Caco-2 (cell line): ENCODE results near the gene CLSTN1. TPM values are rescaled to one million over a fixed set of nuclear protein-coding genes. Genes with fewer than 3 reads are reported as not detected.

Experiments
- BruUV-seq: library from RNA; stranded (reverse); fragments of 400-500 nt; replicated peaks from 2 replicates; lab custom pipeline; 2021; lab: Mats Ljungman, UMichigan
- CTCF ChIA-PET: fragments of 300-600 bp; sonication (Branson Sonifier 250); formaldehyde crosslinking; loops from one replicate; lab custom pipeline; 2022; ENCODE audit warnings: antibody characterized with exemption; lab: Charles Lee
- POLR2A ChIA-PET: fragments of 300-600 bp; sonication (Branson Sonifier 250); formaldehyde crosslinking; loops from one replicate; lab custom pipeline; 2022; ENCODE audit warnings: antibody characterized with exemption; lab: Charles Lee
- DNase-seq, 2 experiments: peaks; one replicate each; pipeline versions ENCODE4 v3.0.0 to v3.0.0-alpha.2; 2020 to 2022
- H3K27me3 ChIP-seq: replicated peaks from 2 replicates; pipeline ENCODE4 v1.6.0; 2011; ENCODE audit warnings: low read length; ENCODE audit not compliant: control insufficient read depth, insufficient read depth
- H3K36me3 ChIP-seq: 2 replicates; pipeline ENCODE4 v1.5.1; 2011; ENCODE audit warnings: low read length; ENCODE audit not compliant: control insufficient read depth, insufficient read depth
- H3K4me1 ChIP-seq: fragments of 250-450 bp; sonication (Bioruptor Pico); 2 replicates; pipeline ENCODE4 v1.5.1; 2020; ENCODE audit warnings: mild to moderate bottlenecking
- H3K4me3 ChIP-seq: 2 replicates; pipeline ENCODE4 v1.5.1; 2011; ENCODE audit warnings: low read depth, mild to moderate bottlenecking, control low read depth, low read length
- H3K9me3 ChIP-seq: fragments of 250-450 bp; sonication (Bioruptor Pico); 2 replicates; pipeline ENCODE4 v1.5.1; 2020; ENCODE audit warnings: mild to moderate bottlenecking, moderate library complexity
- H3K27ac Mint-ChIP-seq: one replicate; pipeline ENCODE4 v1.8.0; 2022; ENCODE audit warnings: mixed read lengths; ENCODE audit not compliant: unreplicated experiment
- H3K27me3 Mint-ChIP-seq: one replicate; pipeline ENCODE4 v1.8.0; 2022; ENCODE audit warnings: mixed read lengths; ENCODE audit not compliant: insufficient read depth, unreplicated experiment
- H3K36me3 Mint-ChIP-seq: one replicate; pipeline ENCODE4 v1.8.0; 2022; ENCODE audit warnings: mild to moderate bottlenecking, mixed read lengths; ENCODE audit not compliant: insufficient read depth, unreplicated experiment
- H3K4me1 Mint-ChIP-seq: one replicate; pipeline ENCODE4 v1.8.0; 2022; ENCODE audit warnings: low read depth, mixed read lengths; ENCODE audit not compliant: unreplicated experiment
- H3K4me3 Mint-ChIP-seq: one replicate; pipeline ENCODE4 v1.8.0; 2022; ENCODE audit warnings: mild to moderate bottlenecking, moderate library complexity, mixed read lengths; ENCODE audit not compliant: unreplicated experiment
- H3K9me3 Mint-ChIP-seq: one replicate; pipeline ENCODE4 v1.8.0; 2022; ENCODE audit warnings: mixed read lengths; ENCODE audit not compliant: unreplicated experiment
- intact Hi-C: fragments of 100-400 bp; cut with micrococcal nuclease; formaldehyde crosslinking; loops from one replicate; pipeline ENCODE4 v1.10.0; 2022; ENCODE audit not compliant: unreplicated experiment
- total RNA-seq: library from RNA; stranded (reverse); gene quantifications from 2 replicates; pipeline ENCODE4 v1.2.3, GENCODE V29; 2022
- TF ChIP-seq, protein P1 (sequence below), 2 experiments: fragments of 200-600 bp in 1 of 2; IDR thresholded peaks; 1 replicate in 1 of 2; 2 replicates in 1 of 2; pipeline versions ENCODE4 v1.5.1 to v1.8.0; 2011 to 2022; ENCODE audit warnings: antibody characterized with exemption in 1 of 2, control low read depth in 1 of 2, inconsistent platforms in 1 of 2, low read depth in 1 of 2, low read length in 1 of 2, mild to moderate bottlenecking in 1 of 2, moderate library complexity in 1 of 2; ENCODE audit not compliant: insufficient read depth in 1 of 2, severe bottlenecking in 1 of 2, unreplicated experiment in 1 of 2

Gene CLSTN1
- total RNA-seq, 1 experiment from 2014 or later, result 102 TPM

DNA sequence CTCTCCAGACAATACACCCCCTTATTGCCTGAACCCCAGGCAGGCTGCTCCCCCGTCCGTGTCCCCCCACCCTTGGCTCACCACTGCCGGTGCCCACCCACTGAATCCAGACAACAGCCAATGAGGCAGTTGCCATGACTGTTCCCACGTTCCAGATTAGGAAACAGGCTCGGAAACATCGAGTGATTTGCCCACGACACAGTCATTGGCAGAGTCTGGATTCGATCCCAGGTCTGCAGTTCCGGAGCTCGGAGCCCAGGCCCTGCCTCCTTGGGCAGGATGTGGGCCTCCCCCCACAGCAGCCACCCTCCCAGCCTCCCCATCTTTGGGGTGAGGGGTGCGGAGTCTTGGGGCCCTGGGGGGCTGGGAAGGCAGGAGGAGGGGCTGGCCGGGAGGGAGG lies 20.3 kb upstream of the CLSTN1 start:
- H3K27ac Mint-ChIP-seq, result no peak overlapping the region
- CTCF ChIA-PET, result no interaction called here

GRCh38 chr1:9843576-9843945 lies 19.8 kb upstream of the CLSTN1 start:
- no peak for DNase-seq
- H3K36me3 Mint-ChIP-seq, result no peaks in the 10 kb centered on the region
- Histone ChIP-seq H3K27me3 (no peaks in the 10 kb centered on the region), H3K4me3 (no peak overlapping the region), H3K4me1 (no peaks in the 10 kb centered on the region), H3K36me3 (no peaks in the 10 kb centered on the region), H3K9me3 (no peaks in the 10 kb centered on the region)
- intact Hi-C loops, result no loop called here
- TF ChIP-seq, protein P1, sequence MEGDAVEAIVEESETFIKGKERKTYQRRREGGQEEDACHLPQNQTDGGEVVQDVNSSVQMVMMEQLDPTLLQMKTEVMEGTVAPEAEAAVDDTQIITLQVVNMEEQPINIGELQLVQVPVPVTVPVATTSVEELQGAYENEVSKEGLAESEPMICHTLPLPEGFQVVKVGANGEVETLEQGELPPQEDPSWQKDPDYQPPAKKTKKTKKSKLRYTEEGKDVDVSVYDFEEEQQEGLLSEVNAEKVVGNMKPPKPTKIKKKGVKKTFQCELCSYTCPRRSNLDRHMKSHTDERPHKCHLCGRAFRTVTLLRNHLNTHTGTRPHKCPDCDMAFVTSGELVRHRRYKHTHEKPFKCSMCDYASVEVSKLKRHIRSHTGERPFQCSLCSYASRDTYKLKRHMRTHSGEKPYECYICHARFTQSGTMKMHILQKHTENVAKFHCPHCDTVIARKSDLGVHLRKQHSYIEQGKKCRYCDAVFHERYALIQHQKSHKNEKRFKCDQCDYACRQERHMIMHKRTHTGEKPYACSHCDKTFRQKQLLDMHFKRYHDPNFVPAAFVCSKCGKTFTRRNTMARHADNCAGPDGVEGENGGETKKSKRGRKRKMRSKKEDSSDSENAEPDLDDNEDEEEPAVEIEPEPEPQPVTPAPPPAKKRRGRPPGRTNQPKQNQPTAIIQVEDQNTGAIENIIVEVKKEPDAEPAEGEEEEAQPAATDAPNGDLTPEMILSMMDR (IDR thresholded peaks at IDR 0.05; ENCODE audit: insufficient read depth in 1 of 2, low read depth in 1 of 2, low read length in 1 of 2, severe bottlenecking in 1 of 2, unreplicated experiment in 1 of 2), result no peak
- no peaks in the 10 kb centered on the region for H3K9me3 Mint-ChIP-seq
- peaks cover 3% of the 10 kb centered on the region for H3K27me3 Mint-ChIP-seq
- no peak overlapping the region for H3K4me3 Mint-ChIP-seq
- ChIA-PET CTCF (no interaction called here), POLR2A (interaction anchor here (0.6 kb wide), 1 partner anchor 100 kb away, joined by 5 read pairs; no protein-coding TSS in a partner anchor)
- BruUV-seq, result no TSS peak
- no peak overlapping the region for H3K27ac Mint-ChIP-seq
- no peaks in the 10 kb centered on the region for H3K4me1 Mint-ChIP-seq

More for the DNA sequence above, 20.3 kb upstream of the CLSTN1 start:
- no peak overlapping the region for H3K4me3 ChIP-seq
- H3K36me3 ChIP-seq, result no peaks in the 10 kb centered on the region
- H3K4me1 Mint-ChIP-seq, result no peaks in the 10 kb centered on the region
- no peaks in the 10 kb centered on the region for H3K9me3 Mint-ChIP-seq
- H3K4me1 ChIP-seq, result no peaks in the 10 kb centered on the region
- BruUV-seq, result no TSS peak
- POLR2A ChIA-PET, result no interaction called here
- DNase-seq, result no peak
- no peak overlapping the region for H3K4me3 Mint-ChIP-seq
- intact Hi-C loops, result no loop called here
- peaks cover 2% of the 10 kb centered on the region for H3K27me3 Mint-ChIP-seq
- TF ChIP-seq, protein P1 (IDR thresholded peaks at IDR 0.05; ENCODE audit: insufficient read depth in 1 of 2, low read depth in 1 of 2, low read length in 1 of 2, severe bottlenecking in 1 of 2, unreplicated experiment in 1 of 2), result no peak
- no peaks in the 10 kb centered on the region for H3K27me3 ChIP-seq
- H3K9me3 ChIP-seq, result no peaks in the 10 kb centered on the region
- H3K36me3 Mint-ChIP-seq, result no peaks in the 10 kb centered on the region

GRCh38 chr1:9842781-9843575 lies 19.2 kb upstream of the CLSTN1 start:
- no TSS peak for BruUV-seq
- Histone ChIP-seq H3K9me3 (no peaks in the 10 kb centered on the region), H3K4me3 (no peak overlapping the region), H3K27me3 (no peaks in the 10 kb centered on the region), H3K36me3 (no peaks in the 10 kb centered on the region), H3K4me1 (no peaks in the 10 kb centered on the region)
- Mint-ChIP-seq H3K27me3 (peaks cover 3% of the 10 kb centered on the region), H3K27ac (no peak overlapping the region), H3K36me3 (no peaks in the 10 kb centered on the region), H3K4me1 (no peaks in the 10 kb centered on the region), H3K9me3 (no peaks in the 10 kb centered on the region), H3K4me3 (no peak overlapping the region)
- TF ChIP-seq, protein P1 (IDR thresholded peaks at IDR 0.05; ENCODE audit: insufficient read depth in 1 of 2, low read depth in 1 of 2, low read length in 1 of 2, severe bottlenecking in 1 of 2, unreplicated experiment in 1 of 2), result no peak
- ChIA-PET POLR2A (interaction anchor here (0.6 kb wide), 1 partner anchor 101 kb away, joined by 5 read pairs; no protein-coding TSS in a partner anchor), CTCF (no interaction called here)
- no peak for DNase-seq
- intact Hi-C loops, result no loop called here
